NCI-H524 treated with DMSO at 0.1 percent for 48 hours (cell line): ENCODE measurements around the gene ZNF618.
"Not testable (repeated sequence)": the region's sequence is repeated elsewhere in the genome, so short reads cannot be mapped to it uniquely, and the experiment has no call there.

Source experiments
- DNase-seq: peaks from one replicate; lab custom pipeline; 2025; lab: John Stamatoyannopoulos, UW

The ZNF618 gene

DNA sequence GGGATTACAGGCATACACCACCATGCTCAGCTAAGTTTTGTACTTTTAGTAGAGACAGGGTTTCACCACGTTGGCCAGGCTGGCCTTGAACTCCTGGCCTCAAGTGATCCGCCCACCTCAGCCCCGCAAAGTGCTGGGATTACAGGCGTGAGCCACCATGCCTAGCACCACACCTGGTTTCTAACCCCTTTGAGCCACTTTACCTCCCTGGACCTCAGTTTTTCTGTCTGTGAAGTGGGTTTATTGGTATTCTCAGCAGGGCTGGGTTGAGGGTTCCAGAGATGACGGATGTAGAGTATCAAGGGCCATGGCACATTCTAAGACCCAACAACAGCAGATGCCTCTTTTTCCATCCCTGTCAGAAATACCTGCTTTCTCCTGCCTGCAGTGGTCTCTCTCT, 163.4 kb downstream of the ZNF618 start:
- DNase-seq, result no peak

DNA sequence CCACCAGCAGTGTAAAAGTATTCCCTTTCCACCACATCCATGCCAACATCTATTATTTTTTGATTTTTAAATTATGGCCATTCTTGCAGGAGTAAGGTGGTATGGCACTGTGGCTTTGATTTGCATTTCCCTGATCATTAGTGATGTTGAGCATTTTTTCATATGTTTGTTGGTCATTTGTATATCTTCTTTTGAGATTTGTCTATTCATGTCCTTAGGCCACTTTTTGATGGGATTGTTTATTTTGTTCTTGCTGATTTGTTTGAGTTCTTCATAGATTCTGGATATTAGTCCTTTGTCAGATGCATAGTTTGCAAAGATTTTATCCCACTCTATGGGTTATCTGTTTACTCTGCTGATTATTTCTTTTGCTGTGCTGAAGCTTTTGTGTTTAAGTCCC, 167.6 kb downstream of the ZNF618 start:
- not testable (repeated sequence) for DNase-seq

GRCh38 chr9:114046237-114046755, 170.2 kb downstream of the ZNF618 start:
- DNase-seq, result no peak

- no peak for DNase-seq
Measured at GRCh38 chr9:114046875-114047274, 170.8 kb downstream of the ZNF618 start.

- no peak for DNase-seq
Measured at GRCh38 chr9:114047717-114048116, 171.6 kb downstream of the ZNF618 start.

DNA sequence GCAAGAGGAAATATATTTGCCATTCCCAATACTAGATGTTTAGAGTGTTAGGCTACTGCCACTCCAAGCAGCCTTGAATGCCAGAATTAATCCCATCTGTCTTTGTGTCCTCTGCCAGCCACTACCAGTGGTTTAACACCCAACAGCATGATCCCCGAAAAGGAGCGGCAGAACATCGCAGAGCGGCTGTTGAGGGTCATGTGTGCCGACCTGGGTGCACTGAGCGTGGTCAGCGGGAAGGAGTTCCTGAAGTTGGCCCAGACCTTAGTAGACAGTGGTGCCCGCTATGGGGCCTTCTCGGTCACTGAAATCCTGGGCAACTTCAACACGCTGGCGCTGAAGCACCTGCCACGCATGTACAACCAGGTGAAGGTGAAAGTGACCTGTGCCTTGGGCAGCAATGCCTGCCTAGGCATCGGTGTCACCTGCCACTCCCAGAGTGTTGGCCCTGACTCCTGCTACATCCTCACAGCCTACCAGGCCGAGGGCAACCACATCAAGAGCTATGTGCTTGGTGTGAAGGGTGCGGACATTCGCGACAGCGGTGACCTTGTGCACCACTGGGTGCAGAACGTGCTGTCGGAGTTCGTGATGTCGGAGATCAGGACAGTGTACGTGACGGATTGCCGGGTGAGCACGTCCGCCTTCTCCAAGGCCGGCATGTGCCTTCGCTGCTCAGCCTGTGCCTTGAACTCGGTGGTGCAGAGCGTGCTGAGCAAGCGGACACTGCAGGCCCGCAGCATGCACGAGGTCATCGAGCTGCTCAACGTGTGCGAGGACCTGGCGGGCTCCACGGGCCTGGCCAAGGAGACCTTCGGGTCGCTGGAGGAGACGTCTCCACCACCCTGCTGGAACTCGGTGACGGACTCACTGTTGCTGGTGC, 172.7 kb downstream of the ZNF618 start:
- DNase-seq, result no peak

DNA sequence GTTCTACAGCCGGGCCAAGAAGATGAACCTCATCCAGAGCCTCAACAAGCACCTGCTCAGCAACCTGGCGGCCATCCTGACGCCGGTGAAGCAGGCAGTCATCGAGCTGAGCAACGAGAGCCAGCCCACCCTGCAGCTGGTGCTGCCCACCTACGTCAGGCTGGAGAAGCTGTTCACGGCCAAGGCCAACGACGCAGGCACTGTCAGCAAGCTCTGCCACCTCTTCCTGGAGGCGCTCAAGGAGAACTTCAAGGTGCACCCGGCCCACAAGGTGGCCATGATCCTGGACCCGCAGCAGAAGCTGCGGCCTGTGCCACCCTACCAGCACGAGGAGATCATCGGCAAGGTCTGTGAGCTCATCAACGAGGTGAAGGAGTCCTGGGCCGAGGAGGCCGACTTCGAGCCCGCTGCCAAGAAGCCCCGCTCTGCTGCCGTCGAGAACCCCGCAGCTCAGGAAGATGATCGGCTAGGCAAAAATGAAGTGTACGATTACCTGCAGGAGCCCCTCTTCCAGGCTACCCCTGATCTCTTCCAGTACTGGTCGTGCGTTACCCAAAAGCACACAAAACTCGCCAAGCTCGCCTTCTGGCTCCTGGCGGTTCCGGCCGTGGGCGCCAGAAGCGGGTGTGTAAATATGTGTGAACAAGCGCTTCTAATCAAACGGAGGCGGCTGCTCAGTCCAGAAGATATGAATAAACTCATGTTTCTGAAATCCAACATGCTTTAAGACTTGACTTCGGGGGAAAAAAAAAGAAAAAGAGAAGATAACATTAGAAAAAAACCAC, 173.5 kb downstream of the ZNF618 start:
- no peak for DNase-seq

- DNase-seq, result no peak
Measured at GRCh38 chr9:114050226-114050568, 174.1 kb downstream of the ZNF618 start.

DNA sequence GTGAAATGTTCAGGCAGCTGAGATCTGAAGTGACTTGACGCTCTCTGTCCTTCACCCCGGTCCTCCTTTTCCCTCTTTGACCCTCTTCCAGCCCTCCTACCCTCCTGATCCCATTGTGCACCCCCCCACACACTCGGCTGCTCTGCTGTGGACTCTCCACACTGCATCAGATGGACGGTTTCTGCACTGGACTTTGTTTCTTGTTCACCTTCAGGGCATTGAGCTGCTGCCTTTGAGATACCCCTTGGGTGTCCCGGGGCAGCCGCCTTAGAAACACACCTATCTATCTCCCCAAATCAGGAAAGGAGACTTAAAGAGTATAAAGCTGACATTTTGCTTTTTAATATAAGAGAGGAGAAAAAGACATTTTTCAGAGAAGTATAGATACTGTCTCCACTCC, 174.5 kb downstream of the ZNF618 start:
- DNase-seq, result no peak

DNA sequence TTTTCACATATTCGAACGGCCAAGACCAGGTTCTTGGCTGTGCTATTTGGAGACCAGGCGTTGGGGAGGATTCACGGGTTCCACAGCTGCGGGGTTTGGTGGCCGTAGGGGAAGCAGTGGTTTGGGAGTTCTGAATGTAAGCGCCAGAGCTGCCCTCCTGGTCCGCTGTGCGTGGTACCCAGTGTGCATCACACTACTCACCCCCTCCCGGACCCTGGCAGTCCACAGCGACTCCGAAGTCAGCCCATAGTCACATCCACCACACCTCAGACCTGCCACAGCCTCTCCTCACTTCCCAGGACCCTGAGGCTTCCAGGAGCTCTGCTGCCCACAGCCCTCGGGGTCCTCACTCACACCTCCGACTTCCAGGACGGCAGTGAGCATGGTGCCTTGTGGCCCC, 175.2 kb downstream of the ZNF618 start:
- DNase-seq, result no peak

DNA sequence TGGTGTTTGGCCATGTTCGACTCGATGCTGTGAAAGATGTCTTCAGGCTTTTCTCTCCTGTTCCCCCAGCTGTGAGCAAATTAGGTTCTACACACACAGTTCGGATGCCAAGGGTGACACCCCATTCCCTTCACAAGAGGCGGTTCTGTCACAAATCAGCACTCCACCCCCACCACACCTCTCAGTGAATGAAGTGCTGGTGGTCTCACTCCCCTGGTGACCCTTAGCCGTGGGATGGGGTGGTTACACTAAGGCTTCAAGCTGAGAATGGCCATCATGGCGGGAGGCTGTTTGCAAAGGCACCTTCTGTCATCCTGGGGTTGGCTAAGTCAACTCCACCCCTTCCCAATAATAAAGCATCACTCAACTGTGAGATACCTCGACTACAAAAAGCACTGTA, 175.6 kb downstream of the ZNF618 start:
- no peak for DNase-seq

DNA sequence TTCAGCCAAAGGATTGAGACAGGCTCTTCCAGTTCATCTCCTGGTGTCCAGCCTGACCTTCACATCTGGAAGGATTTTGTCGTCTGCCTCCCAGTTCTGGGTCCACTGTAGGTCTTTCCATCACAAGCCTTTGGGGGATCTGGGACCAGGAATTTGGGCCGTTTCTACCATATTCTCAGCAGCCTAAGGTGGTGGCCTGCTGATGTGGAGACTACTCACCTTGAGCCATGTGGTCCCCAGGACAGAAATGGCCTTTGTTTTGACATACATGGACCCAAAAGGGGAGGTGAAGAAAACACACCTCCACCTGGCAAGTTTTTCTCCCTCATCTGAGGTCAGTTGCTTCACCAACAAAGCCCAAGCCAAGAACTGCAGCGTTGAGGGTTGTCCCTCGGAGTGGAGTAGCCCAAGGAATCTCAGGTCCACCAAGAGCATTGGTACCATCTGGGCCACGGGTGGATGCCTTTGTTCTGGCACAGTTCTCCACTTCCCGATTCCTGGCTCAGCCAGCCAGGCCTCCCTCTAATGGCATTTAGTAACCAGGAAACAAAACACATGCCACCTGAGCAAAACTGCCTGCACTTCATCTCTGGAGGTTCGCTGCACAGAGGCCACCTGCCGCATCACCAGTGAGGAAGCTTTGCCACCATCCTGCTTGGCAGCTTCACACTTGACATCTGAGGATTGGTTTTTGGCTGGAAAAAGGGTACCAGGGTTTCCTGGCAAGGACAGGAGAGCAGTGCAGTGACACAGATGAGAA, 177.3 kb downstream of the ZNF618 start:
- no peak for DNase-seq

DNA sequence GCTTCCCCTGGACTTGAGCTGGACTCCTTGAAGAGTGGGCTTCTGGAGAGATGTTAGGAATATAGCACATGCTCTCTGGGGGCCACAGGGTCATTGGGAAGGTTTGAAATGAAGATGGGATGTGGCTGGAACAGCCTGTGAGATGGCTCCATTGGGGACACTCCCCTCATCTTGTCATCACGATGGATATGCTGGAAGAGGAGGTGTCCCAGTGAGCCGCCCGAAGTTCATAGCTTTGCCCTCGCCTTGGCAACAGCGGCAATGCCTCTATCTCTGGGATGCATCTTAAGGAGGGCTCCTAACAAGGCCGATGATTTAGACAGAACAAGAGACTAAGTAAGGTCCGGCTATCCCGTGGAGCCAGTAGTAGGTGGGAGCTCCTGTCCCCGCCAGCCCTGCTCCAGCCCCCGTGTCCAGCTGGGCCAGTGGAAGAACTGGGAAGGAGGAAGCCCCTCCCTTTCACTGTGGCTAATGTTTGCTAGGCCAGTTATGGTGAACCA, 178.1 kb downstream of the ZNF618 start:
- DNase-seq, result no peak

DNA sequence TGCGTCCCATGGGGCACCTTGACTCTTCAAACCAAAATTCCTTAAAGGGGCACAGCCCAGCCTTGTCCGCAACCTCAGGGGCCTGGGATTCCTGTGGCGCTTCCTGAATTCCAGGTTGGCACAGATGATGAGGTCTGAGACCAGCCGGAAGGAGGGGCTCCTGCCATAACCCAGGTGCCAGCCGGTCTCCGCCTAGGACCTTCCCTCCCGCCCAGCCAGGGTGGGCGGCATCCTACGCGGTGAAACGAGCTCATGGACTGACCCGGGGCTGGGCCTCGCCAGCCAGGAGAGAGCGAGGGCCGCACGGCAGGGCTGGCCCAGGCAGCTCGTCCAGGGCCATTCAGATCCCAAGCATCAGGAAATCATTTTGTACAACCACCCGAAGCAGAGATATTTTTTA, 179.0 kb downstream of the ZNF618 start:
- no peak for DNase-seq

- no peak for DNase-seq
Measured at GRCh38 chr9:114055894-114056293, 179.8 kb downstream of the ZNF618 start.

GRCh38 chr9:114056527-114056926, 180.4 kb downstream of the ZNF618 start:
- no peak for DNase-seq

DNA sequence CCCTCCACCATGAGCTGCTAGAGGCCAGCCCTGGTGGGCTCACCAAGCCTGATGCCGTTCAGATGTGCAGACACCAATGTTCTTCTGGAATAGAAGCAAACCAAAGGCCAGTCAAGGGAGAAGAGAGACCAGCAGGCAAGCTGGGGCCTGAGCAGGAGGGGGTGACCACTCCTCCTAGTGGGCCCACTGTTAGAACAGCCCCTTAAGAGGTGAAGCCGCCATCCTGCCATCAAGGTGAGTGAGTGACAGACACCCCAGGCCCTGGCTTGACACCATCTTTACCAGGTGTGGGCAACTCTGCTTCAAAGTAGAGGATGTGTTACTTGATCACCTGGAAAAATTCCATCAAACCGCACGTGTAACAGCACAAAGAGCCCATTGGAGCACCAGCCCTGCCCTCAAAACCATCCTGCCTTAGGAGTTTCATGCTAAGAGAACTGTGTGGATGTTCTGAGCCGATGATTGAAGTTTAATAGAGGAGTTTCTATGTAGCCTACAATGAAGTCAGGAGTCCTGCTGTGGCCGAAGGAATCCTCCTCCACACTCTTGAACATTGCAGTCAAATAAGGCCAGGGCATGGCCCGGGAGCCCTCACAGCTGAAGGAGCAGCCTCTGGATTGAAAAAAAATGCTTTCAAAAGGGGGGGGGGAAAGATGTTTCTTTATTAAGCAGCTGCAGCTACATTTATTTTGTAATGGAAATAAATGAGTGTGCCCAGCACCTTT, 181.2 kb downstream of the ZNF618 start:
- DNase-seq, result no peak

- DNase-seq, result no peak
Measured at GRCh38 chr9:114058688-114059046, 182.6 kb downstream of the ZNF618 start.

GRCh38 chr9:114059047-114059803, 183.1 kb downstream of the ZNF618 start:
- DNase-seq, result no peak

GRCh38 chr9:114060070-114060469, 184.0 kb downstream of the ZNF618 start:
- DNase-seq, result no peak

- DNase-seq, result no peak
Measured at GRCh38 chr9:114060711-114061110, 184.6 kb downstream of the ZNF618 start.
